GM21576 (cell line): ENCODE results near the gene HJV.

Experiments used
- ATAC-seq: cut with Tn5 transposase; IDR thresholded peaks from one replicate; pipeline ENCODE4 v1.9.1; 2021; ENCODE audit warnings: mild to moderate bottlenecking, moderate library complexity; ENCODE audit not compliant: unreplicated experiment

The HJV gene

GRCh38 chr1:145978854-145979745 is 42.4 kb downstream of the HJV start:
- ATAC-seq, result peak; percentile 81

GRCh38 chr1:145978471-145978853 is 43.1 kb downstream of the HJV start:
- no peak for ATAC-seq

GRCh38 chr1:145977486-145978470 is 43.8 kb downstream of the HJV start:
- no peak for ATAC-seq

- no peak for ATAC-seq
These were observed 44.5 kb downstream of the HJV start for GRCh38 chr1:145977016-145977415.

- ATAC-seq, result no peak
These were observed 46.3 kb downstream of the HJV start for GRCh38 chr1:145975216-145975615.

GRCh38 chr1:145974721-145975120 is 46.8 kb downstream of the HJV start:
- ATAC-seq, result no peak

- ATAC-seq, result no peak
These were observed 49.0 kb downstream of the HJV start for GRCh38 chr1:145972580-145972979.
